Neural progenitor cell (in vitro differentiated cells): ENCODE data around the gene SCFD2.

ENCODE experiments used
- EZH2 ChIP-seq: fragments of 200-600 bp; sonication (generic); IDR thresholded peaks from 2 replicates; pipeline ENCODE4 v1.6.1; 2017; ENCODE audit warnings: antibody characterized with exemption, mild to moderate bottlenecking, moderate library complexity
- EZH2phosphoT487 ChIP-seq: fragments of 200-600 bp; sonication (generic); IDR thresholded peaks from 2 replicates; pipeline ENCODE4 v1.6.1; 2017; ENCODE audit warnings: antibody characterized with exemption
- TF ChIP-seq, protein P1 (sequence below): fragments of 200-600 bp; sonication (generic); IDR thresholded peaks from 2 replicates; pipeline ENCODE4 v1.5.1; 2017; ENCODE audit warnings: antibody characterized with exemption, mild to moderate bottlenecking

DNA sequence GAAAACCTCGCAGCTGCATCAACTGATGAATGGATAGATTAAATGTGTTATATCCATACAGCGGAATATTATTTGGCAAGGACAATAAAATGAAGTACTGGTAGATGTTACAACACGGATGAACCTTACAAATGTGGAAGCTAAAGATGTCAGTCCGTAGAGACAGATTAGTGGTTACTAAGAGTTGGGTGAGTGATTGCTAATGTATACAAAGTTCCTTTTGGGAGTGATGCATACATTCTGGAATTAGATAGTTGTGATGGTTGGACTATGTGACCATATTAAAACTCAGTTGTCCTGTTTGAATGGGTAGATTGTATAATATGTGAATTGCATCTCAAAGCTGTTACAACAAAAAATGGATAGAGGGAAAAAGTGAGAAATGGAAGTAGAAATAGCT, 14.4 kb upstream of the SCFD2 start:
- TF ChIP-seq, protein P1, sequence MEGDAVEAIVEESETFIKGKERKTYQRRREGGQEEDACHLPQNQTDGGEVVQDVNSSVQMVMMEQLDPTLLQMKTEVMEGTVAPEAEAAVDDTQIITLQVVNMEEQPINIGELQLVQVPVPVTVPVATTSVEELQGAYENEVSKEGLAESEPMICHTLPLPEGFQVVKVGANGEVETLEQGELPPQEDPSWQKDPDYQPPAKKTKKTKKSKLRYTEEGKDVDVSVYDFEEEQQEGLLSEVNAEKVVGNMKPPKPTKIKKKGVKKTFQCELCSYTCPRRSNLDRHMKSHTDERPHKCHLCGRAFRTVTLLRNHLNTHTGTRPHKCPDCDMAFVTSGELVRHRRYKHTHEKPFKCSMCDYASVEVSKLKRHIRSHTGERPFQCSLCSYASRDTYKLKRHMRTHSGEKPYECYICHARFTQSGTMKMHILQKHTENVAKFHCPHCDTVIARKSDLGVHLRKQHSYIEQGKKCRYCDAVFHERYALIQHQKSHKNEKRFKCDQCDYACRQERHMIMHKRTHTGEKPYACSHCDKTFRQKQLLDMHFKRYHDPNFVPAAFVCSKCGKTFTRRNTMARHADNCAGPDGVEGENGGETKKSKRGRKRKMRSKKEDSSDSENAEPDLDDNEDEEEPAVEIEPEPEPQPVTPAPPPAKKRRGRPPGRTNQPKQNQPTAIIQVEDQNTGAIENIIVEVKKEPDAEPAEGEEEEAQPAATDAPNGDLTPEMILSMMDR, result no peak
- TF ChIP-seq EZH2 (no peak), EZH2phosphoT487 (no peak)
